DLD1 (cell line): ENCODE data around the gene EMC6.
"Not testable (repeated sequence)": the region's sequence is repeated elsewhere in the genome, so short reads cannot be mapped to it uniquely, and the experiment has no call there.

ENCODE experiments used
- in situ Hi-C: cut with HindIII; loops from 2 replicates; pipeline ENCODE4 v1.10.0; 2017; ENCODE audit warnings: low sequenced_read_pairs

Gene EMC6

GRCh38 chr17:3704931-3705717 is 36.5 kb downstream of the EMC6 start:
- in situ Hi-C loops, result no loop called here

- in situ Hi-C loops, result not testable (repeated sequence)
These were observed 37.0 kb downstream of the EMC6 start for GRCh38 chr17:3705718-3705984.

GRCh38 chr17:3708366-3708765 is 39.8 kb downstream of the EMC6 start:
- in situ Hi-C loops, result no loop called here

- in situ Hi-C loops, result no loop called here
These were observed 42.4 kb downstream of the EMC6 start for GRCh38 chr17:3710951-3711383.

GRCh38 chr17:3712811-3713463 is 44.3 kb downstream of the EMC6 start:
- in situ Hi-C loops, result no loop called here

GRCh38 chr17:3715296-3715695 is 46.7 kb downstream of the EMC6 start:
- in situ Hi-C loops, result no loop called here

- in situ Hi-C loops, result no loop called here
These were observed 49.6 kb downstream of the EMC6 start for GRCh38 chr17:3718201-3718600.

GRCh38 chr17:3719265-3719664 is 50.7 kb downstream of the EMC6 start:
- in situ Hi-C loops, result no loop called here
